HG02938 (cell line): ENCODE data around the gene FER1L5.
"Not testable (repeated sequence)": the region's sequence is repeated elsewhere in the genome, so short reads cannot be mapped to it uniquely, and the experiment has no call there.

ENCODE experiments used
- ATAC-seq: cut with Tn5 transposase; IDR thresholded peaks from one replicate; pipeline ENCODE4 v1.9.1; 2021; ENCODE audit warnings: mild to moderate bottlenecking, moderate library complexity; ENCODE audit not compliant: unreplicated experiment

FER1L5 gene

GRCh38 chr2:96633641-96634040 lies 8.9 kb upstream of the FER1L5 start:
- ATAC-seq, result no peak

- ATAC-seq, result no peak
These were observed 5.9 kb upstream of the FER1L5 start for GRCh38 chr2:96636551-96637171.

- ATAC-seq, result peak; percentile 61
These were observed 5.0 kb upstream of the FER1L5 start for GRCh38 chr2:96637385-96638143.

- peak; percentile 64 for ATAC-seq
These were observed 4.1 kb upstream of the FER1L5 start, which contains the start of gene KANSL3 for GRCh38 chr2:96638144-96639121. KANSL3 (minus strand) TSS chr2:96638312; CDS start chr2:96637135, 1,177 bp downstream.

- ATAC-seq, result no peak
These were observed 5.1 kb downstream of the FER1L5 start for GRCh38 chr2:96647681-96648080.

DNA sequence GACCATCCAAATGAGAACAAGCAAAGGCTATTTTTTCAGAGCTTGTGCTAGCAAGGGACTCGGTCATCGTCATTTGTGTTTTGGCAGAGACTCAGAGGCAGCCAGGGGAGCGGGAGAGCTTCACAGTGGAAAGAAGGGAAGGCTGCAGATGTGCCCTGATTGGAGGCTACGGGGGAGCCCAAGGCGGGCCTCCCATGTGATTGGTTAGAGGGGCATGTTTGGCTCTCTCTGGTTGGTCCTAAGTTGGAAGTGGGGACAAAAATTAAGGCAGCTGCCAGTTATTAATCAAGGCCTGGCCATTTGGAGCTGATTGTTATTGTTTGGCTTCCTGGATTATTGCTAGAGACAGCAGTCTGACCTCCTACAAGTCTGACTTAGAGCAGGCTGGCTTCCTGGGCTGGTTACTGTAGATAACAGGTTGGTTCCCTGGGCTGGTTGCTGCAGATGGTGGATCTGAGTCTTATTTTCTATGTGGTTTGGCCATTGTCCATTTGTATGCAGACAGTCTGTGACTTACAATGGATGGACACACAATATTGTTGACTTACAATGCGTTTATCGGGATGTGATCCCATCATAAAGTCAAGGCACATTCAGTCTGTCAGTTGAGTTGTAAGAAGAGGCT lies 5.9 kb downstream of the FER1L5 start:
- ATAC-seq, result no peak

DNA sequence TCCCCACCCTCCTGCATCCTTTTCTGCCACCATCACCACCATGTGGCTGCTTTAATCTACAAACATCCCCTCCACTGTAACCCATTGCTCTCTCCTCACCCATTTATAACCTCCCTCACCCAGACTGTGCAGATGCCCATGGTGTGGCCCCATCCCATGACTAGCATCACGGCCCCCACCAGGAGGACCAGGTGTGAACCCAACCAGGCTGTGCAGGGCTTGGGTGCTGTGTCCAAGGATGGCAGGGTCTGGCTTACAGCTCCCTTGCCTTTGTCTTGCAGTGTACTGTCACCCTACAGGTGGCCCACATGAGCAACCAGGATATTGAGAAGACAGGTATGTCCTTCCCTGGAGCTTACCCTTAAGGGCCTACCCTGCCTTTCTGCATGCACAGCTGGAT lies 6.8 kb downstream of the FER1L5 start:
- no peak for ATAC-seq

DNA sequence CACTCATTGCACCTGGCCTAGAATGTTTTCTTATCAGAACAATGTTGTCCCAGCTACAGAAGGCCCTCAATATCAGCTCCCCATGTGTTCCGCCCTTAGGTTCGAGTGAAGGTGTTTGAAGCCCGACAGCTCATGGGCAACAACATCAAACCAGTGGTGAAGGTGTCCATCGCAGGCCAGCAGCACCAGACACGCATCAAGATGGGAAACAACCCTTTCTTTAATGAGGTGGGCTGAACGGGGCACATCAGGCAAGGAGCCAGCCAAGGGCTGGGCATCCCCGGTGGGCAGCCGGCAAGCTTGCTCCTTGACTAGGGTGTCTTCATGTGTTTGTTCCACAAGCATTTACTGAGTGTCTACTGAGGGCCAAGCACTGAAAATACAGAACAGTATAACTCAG lies 9.2 kb downstream of the FER1L5 start:
- ATAC-seq, result no peak

DNA sequence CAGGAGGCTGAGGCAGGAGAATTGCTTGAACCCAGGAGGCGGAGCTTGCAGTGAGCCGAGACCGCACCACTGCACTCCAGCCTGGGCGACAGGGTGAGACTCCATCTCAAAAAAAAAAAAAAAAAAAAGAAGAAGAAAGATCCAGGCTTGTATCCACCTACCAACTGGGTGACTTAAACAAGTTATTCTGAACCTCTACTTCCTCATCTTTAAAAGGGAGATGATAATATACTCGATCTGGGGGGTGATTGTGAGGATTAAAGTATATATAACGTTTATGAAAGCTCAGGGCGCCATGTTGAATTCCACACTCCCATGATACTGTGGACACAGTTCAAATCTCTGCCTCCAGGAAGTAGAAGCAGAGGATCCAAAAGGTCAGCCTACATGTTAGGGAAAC lies 12.2 kb downstream of the FER1L5 start:
- not testable (repeated sequence) for ATAC-seq

DNA sequence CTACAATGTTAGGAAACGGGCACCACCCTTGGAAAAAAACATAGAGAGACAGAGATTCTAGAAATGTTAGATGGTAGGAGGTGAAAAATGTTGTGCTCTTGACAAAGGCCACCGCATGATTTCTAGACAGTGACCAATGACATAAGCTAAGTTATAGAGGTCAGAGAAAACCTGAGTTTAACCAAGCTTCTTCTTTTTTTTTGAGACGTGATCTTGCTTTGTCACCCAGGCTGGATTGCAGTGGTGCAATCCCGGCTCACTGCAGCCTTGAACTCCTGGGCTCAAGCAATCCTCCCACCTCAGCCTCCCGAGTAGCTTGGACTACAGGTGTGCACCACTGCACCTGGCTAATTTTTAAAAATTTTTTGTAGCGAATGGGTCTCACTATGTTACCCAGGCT lies 13.0 kb downstream of the FER1L5 start:
- no peak for ATAC-seq

DNA sequence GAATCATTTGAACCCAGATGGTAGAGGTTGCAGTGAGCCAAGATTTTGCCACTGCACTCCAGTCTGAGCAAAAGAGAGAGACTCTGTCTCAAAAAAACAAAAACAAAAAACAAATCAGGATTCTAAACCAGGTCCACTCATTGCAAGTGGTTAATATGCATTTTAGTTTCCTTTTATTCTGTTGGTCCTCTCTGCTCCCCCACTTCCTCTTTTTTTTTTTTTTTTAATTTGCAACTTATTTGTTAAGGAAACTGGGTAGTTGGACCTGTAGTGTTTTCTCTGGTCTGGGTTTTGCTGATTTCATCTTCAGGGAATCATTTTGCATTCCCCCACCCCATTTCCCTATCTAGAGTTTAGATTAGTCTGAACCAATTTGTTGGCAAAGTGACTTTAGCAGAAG lies 14.0 kb downstream of the FER1L5 start:
- ATAC-seq, result no peak

DNA sequence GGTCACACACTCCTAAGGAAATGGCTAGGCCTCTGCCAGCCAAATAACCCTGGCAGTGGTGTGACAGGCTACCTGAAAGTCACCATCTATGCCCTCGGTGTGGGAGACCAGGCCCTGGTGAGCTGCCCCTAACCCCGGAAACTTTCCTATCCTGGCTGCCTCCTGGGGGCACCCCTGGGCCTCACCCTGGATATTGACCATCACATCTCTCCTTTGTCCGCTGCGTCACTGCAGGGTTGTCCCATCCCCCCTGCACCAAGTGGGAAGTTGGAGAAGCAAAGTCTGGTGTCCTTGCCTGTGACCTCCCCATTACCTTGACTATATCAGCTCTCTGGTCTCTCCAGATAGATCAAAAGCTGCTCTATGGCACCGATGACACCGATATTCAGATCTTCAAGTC lies 18.8 kb downstream of the FER1L5 start:
- no peak for ATAC-seq

GRCh38 chr2:96662360-96662759 lies 19.8 kb downstream of the FER1L5 start:
- no peak for ATAC-seq

DNA sequence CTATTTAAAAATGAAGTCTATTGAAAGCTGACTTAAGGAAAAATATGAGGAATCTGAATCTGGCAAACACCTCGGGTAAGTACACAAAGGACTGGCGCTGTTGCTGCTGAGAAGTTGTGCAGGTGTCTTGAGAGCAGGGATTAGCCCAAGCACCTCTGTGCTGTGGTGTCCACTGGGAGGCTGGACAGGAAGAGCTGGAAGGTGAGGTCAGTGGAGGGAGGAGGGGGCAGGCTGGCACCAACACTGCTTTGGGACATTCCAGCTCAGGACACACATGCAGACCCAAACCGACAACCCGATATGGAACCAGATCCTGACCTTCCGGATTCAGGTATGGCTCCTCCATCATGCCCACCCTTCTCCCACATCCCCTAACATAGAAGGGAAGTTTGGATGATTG lies 20.6 kb downstream of the FER1L5 start:
- no peak for ATAC-seq

GRCh38 chr2:96663829-96664228 lies 21.3 kb downstream of the FER1L5 start:
- ATAC-seq, result no peak

DNA sequence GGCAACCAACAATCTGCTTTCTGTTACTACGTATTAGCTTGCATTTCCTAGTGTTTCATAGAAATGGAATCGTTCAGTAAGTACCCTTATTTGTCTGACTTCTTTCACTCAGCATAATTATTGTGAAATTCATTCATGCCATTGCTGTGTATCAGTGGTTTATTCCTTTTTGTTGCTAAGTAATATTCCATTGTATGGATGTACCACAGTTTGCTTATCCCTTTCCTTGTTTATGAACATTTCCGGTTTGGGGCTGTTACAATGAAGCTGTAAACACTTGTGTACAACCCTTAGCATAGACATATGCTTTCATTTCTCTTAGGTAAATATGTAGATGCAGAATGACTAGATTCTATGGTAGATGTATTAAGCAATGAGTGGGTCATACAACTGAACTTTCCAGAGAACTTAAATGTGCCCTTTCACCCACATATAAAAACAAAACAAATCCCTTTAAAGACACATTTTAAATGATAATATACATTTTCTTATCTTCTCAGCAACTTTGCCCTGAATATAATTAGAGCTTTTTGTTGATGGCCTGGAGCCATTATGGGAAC lies 21.9 kb downstream of the FER1L5 start:
- ATAC-seq, result no peak

DNA sequence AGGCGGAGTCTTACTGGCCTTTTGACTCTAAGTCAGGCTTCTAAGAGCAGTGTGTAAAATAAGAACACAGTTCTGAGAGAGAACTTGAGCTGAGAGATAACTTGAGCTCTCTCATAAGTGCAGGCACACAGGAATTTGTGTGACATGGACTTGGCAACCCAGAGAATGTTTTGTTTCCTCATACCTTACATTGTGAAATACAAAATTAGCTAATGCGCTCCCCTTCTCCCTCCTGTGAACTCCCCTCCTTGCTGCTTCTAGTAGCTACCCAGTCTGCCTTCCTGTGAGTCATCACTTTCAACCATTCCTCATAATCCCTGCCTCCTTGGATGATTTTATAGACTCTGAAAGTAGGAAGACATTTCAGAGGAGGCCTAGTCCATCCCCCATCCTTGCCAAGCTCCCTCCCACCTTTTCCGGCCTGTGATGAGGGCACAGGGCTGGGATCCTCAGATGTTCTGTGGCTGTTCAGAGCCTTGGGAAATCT lies 22.6 kb downstream of the FER1L5 start:
- no peak for ATAC-seq

DNA sequence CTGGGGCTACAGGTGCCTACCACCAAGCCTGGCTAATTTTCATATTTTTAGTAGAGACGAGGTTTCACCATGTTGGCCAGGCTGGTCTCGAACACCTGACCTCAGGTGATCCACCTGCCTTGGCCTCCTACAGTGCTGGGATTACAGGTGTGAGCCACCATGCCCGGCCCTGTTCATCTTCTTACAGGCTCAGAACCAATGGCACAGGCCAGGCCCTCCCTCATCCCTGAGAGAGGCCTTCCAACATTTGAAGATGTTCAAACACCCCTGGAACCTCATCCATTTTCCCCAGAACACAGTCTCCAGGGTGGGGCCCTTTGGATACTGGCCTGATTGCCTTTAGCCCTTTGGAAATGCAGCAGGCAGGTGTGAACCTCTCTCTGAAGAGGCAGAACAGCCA lies 23.2 kb downstream of the FER1L5 start:
- ATAC-seq, result not testable (repeated sequence)

DNA sequence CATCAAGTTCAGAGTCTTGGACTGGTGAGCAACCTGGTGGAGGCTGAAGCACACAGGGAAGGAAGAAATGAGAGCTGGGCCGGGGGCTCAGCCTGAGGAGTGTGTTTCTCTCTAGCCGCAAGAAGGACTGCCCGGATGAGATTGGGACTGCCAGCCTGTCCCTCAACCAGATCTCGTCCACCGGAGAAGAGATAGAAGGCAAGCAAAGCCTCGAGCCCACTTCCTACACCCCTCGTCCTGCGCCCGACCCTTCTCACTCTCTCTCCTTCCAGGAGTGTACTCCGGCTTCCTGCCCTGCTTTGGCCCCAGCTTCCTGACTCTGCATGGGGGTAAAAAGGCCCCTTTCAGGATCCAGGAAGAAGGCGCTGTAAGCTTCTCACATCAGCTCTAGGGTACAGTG lies 26.2 kb downstream of the FER1L5 start:
- no peak for ATAC-seq

DNA sequence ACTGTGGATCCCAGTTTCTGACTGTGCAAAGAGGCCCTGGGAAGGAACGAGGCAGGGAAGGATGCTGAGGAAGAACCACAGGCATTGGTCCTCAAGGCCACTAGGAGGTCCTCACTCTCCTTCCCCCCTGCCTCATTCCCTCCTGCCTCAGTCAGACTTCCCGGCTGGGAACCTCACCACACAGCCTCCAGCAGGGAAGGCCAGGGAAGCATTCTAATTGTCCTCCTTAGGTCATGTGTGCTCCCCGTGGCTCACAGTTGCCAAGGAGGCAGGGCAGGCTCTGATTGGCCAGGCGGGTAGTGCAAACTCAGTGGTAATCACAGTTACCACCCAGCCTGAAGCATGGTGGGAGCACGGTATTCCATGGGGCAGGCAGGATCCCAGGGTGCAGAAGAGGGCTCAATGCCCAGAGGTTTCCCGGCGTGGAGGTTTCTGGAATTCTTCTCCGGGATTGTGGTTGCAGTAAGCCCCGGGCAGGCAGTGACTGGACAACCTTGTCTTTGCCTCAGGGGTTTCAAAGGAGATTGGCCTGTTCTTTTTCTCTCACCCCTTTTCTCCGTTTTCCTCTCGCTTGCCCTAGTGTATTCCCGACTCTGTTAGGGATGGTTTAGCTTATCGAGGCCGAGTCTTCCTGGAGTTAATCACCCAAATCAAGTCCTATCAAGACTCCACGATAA lies 27.1 kb downstream of the FER1L5 start:
- no peak for ATAC-seq
